Inflammatory macrophage (primary cell): Measurements from ENCODE around the gene ABCA12.
"Not testable (repeated sequence)": the region's sequence is repeated elsewhere in the genome, so short reads cannot be mapped to it uniquely, and the experiment has no call there.

Experiments
- DNase-seq, 2 donors: peaks; one replicate each; pipeline ENCODE4 v3.0.0-alpha.2; 2020 to 2022
- total RNA-seq, 18 experiments: gene quantifications; one replicate each; lab custom pipeline; 2026; ENCODE audit warnings: mixed read lengths in 6 of 18, inconsistent platforms in 2 of 18; lab: John Stamatoyannopoulos, UW

ABCA12 gene
- total RNA-seq, result 0 to 0.20 (median 0.04) reads per million in 18 experiments

GRCh38 chr2:215138479-215138878 lies at the start of gene ABCA12:
Gene ABCA12 (minus strand): TSS chr2:215138626. CDS start chr2:215138208, 418 bp downstream.
- no peak for DNase-seq

- DNase-seq, result no peak
Measured at GRCh38 chr2:215188078-215188477, 49.7 kb upstream of the ABCA12 start.

DNA sequence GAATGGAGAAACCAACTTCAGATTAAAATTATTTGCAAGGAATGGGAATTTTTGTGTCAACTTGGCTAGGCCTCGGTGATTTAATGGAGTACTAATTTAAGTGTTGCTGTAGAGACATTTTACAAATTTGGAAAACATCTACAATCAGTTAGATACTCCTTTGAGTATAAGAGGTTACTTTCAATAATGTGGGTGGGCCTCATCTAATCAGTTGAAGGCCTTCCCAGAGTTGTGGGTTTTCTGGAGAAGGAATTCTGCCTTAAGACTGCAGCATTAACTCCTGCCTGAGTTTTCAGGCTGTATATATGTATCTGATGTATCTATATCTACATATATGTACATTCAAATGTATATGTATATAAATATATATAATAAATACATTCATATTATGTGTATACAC lies 47.6 kb upstream of the ABCA12 start:
- no peak for DNase-seq

- DNase-seq, result no peak
Measured at GRCh38 chr2:215178121-215178520, 39.7 kb upstream of the ABCA12 start.

DNA sequence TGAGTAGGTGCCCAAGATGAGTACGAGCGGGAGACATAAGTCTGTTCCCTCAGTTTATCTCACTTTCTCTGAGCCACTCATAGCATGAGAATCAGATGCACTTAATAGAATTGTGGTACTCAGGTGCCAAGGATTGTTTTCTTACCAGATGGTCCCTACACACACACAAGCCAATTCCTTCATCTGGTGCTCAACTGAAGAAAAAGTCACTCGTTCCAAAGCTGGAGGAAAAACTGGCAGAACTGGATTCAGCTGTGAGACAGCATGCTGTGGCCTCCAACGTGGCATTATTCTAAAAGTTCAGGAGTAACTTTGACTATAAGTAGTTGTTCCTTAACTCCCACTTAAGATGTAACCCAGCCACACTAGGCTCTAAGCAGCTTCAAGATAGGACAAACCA lies 33.4 kb upstream of the ABCA12 start:
- no peak for DNase-seq

DNA sequence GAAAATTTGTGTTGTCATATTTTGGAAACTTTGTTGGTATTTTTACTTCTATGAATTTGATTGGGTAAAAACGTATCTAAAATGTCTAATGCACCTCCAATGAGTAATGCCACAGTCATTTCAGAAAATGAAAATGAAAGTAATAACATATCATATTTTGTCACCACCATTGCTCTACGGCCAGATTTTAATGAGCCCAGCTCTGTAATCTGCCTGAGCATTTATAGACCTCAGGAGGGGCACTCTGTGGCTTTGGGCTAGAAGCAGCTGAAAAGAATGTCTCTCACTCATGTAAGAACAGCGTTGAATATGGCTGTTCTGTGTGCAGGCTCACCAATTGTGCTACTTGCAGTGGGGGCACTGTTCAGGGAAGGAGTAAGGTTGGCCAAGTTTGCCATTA lies 32.7 kb upstream of the ABCA12 start:
- DNase-seq, result no peak

- DNase-seq, result not testable (repeated sequence)
Measured at GRCh38 chr2:215166505-215166904, 28.1 kb upstream of the ABCA12 start.

DNA sequence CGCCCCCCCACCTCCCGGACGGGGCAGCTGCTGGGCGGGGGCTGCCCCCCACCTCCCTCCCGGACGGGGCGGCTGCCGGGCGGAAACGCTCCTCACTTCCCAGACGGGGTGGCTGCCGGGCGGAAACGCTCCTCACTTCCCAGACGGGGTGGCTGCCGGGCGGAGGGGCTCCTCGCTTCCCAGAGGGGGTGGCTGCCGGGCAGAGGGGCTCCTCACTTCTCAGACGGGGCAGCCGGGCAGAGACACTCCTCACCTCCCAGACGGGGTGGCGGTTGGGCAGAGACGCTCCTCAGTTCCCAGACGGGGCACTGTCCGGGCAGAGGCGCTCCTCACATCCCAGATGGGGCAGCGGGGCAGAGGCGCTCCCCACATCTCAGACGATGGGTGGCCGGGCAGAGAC lies 24.9 kb upstream of the ABCA12 start:
- DNase-seq, result not testable (repeated sequence)

DNA sequence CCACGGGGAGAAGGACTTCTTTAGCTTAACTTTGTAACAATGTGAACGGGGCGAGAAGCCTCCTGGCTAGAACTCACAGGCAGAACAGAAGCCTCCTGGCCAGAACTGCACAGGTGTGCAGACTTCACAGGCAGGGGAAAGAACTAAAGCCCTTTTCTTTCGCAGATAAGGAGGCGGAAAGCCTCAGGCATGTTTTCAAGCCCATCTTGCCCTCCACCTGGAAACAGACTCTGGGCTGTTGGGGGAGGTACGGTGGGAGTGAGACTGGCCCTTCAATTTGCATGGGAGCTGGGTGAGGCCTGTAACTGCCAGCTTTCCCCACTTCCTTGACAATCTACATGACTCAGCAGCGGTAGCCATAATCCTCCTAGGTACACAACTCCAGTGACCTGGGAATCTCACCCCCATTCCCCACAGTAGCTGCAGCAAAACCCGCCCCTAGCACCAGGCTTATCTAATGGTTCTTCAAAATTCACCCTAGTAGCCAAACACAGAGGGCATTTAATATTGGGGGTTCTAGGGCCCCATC lies 22.9 kb upstream of the ABCA12 start:
- no peak for DNase-seq

- no peak for DNase-seq
Measured at GRCh38 chr2:215160081-215160480, 21.7 kb upstream of the ABCA12 start.

- DNase-seq, result no peak
Measured at GRCh38 chr2:215156453-215156852, 18.0 kb upstream of the ABCA12 start.

DNA sequence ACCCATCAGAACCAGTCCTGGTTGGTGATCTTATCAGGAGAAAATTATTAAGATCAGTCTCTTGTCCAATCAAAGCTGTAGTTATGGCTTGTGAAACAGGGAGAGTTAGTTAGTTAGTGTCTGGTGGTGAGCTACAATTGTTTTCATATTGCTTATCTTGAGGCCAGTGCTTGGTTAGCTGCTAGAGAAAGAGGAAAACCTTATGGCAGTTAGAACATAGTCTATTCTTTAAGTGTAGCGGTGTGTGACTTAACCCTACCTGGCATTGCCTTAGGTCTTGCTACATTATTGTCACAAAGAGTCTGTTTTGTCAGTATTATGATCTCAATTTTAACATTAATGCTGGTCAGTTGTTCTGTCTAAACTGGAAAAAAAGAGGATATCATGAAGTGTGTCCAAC lies 11.5 kb upstream of the ABCA12 start:
- DNase-seq, result no peak

DNA sequence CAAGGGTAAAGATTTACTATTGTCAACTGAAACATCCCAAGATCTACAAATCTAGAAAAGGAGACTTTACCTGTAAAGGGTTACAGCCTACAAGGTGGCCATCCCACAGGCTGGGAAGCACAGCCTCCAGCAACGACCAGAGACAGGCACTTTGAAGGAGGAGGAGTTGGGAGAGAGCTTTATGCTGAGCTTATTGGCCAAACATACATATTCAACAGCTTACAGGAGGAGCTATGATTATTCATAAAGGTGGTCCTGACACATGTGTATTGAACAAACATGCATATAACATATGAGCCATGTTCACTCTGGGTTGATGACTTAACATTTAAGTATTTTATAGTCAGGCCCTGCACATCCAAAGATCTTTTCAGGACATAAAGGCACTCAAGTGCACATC lies 11.1 kb upstream of the ABCA12 start:
- DNase-seq, result no peak

DNA sequence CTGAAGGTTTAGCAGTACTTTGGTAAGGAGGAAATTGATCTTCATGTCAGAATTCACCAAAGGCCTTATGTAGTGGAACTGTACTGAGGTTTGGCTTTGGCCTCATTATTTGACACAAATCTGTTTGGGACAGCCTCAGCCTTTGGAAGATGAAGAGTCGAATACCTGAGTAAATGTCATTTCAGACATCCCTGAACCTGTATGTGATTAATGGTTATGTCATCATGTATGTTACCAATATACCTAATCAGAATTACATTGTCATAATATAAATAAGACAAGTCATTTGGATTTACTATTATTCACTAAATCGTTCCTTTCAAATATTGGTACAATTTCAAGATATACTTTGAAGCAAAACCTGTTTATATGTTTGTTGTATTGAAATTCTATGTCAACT lies 10.6 kb upstream of the ABCA12 start:
- no peak for DNase-seq

DNA sequence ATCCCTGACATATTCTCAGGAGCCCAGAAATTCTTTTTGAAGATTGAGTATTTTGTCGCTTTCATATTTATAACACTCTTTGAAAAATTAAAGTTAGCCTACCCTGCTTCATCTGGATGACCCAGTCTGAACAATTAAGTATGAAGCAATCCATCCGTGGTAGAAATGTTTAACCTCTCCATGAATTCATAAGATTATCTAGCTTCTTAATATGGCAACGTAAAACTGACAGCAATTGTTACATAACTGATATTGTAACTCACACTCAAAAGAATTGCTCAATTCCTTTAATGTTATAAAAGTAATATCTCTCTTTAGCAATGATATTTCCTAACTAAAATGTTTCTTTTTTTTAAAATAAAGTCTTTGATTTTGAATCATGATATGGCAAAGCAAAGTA lies 7.2 kb upstream of the ABCA12 start:
- no peak for DNase-seq

- no peak for DNase-seq
Measured at GRCh38 chr2:215144106-215144875, 5.9 kb upstream of the ABCA12 start.

- DNase-seq, result no peak
Measured at GRCh38 chr2:215143458-215143857, 5.0 kb upstream of the ABCA12 start.

DNA sequence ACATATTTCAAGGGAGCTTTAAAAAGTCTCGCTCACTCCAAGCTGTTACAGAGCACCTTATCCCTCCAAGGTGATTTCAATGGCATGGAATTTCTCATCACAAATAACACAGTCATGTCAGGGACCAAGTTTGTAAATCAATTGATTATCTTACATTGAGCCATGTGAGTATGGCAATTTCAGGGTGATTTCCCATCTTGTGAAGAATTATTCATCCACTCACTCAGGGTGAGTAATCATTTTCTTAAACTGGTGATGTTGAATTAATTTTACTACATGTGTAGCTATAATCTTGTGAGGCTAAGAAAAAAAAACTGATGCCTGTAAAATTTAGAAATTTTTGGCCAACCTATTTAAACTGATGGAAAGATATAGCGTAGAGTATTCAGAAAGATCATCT lies 3.3 kb upstream of the ABCA12 start:
- no peak for DNase-seq

DNA sequence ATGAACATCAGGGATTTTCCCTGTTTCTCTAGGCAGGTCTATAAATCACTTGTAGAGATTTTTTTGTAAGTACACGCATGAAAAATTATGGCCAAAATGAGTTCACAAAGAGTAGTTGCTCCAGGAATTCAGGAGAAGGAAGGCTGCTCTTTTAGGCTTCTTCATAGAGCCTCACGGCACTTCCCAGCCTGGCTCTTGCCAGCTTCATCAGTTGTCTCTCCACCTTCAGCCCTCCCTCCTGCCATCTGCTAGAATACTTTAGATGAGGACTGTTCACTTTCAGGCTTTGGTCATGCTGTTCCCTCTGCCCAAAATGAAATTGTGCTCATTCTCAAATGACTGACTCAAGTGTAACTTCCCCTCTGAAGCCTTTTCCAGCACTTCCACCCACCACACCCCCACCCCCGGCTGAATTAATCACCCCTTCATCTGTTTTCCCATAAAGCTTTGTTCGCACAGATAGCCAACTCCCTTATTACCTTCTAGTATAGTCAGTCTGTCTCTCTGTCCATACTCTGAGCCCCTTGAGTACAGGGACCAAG lies 1.8 kb upstream of the ABCA12 start:
- no peak for DNase-seq

- no peak for DNase-seq
Measured at GRCh38 chr2:215137741-215138340, 585 bp downstream of the ABCA12 start.

DNA sequence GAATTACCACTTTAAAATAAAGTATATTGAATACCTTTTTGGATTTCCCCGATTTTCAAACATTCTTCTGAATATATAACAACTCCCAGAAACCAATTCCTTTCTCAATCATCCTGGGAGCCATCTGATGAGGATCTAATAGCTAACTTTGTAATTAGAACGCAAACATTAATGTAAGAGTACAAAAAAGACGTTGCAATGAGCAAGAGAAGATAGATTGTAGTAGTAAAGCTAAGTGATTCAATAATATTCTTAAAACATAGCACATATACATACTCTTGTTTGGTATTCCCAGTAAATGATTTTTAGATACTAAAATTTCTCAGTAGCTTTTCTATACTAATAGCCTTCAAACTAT lies 1.1 kb downstream of the ABCA12 start:
- no peak for DNase-seq

- DNase-seq, result no peak
Measured at GRCh38 chr2:215136669-215137328, 1.6 kb downstream of the ABCA12 start.

DNA sequence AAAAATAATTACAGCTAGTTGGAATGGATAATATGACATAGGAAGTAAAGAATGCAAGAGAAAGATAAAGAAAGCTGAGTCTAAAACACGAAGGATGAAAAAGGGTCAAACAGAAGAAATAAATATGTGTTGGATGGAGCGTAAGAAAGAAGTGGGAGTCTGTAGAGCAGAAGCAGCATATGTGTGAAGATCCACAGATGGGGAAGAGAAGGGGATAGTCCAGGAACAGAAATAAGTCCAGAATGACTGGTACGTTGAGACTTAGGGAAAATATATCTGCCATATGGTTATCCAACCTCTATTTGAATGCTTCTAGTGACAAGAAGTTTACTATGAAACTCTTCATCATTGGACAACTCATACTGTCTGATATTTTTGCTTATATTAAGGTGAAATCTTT lies 18.0 kb downstream of the ABCA12 start:
- no peak for DNase-seq
